H1 (cell line): ENCODE data around the gene SLC39A7. TPM values are rescaled to one million over a fixed set of nuclear protein-coding genes. Genes with fewer than 3 reads are reported as not detected.

Source experiments
- CTCF ChIA-PET: fragments of 300-600 bp; sonication (Branson Sonifier 250); formaldehyde crosslinking; loops from one replicate; lab custom pipeline; 2021; ENCODE audit not compliant: partially characterized antibody; lab: Charles Lee
- POLR2A ChIA-PET: fragments of 300-600 bp; sonication (Branson Sonifier 250); formaldehyde crosslinking; loops from one replicate; lab custom pipeline; 2021; ENCODE audit warnings: inconsistent platforms; ENCODE audit not compliant: partially characterized antibody; lab: Charles Lee
- DNase-seq, 2 experiments: peaks; one replicate each; pipeline versions ENCODE4 v3.0.0 to v3.0.0-alpha.2; 2010 to 2022; ENCODE audit warnings: low spot score in 2 of 2, low read depth in 1 of 2, mixed read lengths in 1 of 2
- FAIRE-seq: peaks from 2 replicates; lab custom pipeline; 2011; peaks lifted over from hg19 to GRCh38; lab: Jason Lieb, UNC
- H2AFZ ChIP-seq: 2 replicates; pipeline ENCODE4 v1.8.1; 2012; ENCODE audit warnings: low read length, inconsistent platforms
- H2AK5ac ChIP-seq: 2 replicates; pipeline ENCODE4 v1.6.1; 2013; ENCODE audit warnings: low read depth, low read length
- H2BK120ac ChIP-seq: replicated peaks from 2 replicates; pipeline ENCODE3; 2013; ENCODE audit warnings: low read depth, low read length, inconsistent platforms
- H2BK12ac ChIP-seq: 2 replicates; pipeline ENCODE4 v1.6.1; 2013; ENCODE audit warnings: low read depth, low read length
- H2BK15ac ChIP-seq: 2 replicates; pipeline ENCODE4 v1.6.1; 2013; ENCODE audit warnings: low read length
- H2BK20ac ChIP-seq: 2 replicates; pipeline ENCODE4 v1.6.1; 2013; ENCODE audit warnings: low read length
- H2BK5ac ChIP-seq: 2 replicates; pipeline ENCODE4 v1.6.1; 2013; ENCODE audit warnings: low read depth, low read length
- H3K14ac ChIP-seq: 2 replicates; pipeline ENCODE4 v1.6.1; 2013; ENCODE audit warnings: inconsistent platforms; ENCODE audit not compliant: insufficient read length
- H3K18ac ChIP-seq: 2 replicates; pipeline ENCODE4 v1.6.1; 2013; ENCODE audit warnings: low read length; ENCODE audit errors: extremely low read depth
- H3K23ac ChIP-seq: 2 replicates; pipeline ENCODE4 v1.6.1; 2013; ENCODE audit warnings: inconsistent platforms; ENCODE audit not compliant: insufficient read length
- H3K23me2 ChIP-seq: 2 replicates; pipeline ENCODE4 v1.6.1; 2013; ENCODE audit warnings: low read depth, low read length
- H3K27ac ChIP-seq: 2 replicates; pipeline ENCODE4 v1.6.1; 2011; ENCODE audit warnings: low read depth, low read length, inconsistent platforms
- H3K27me3 ChIP-seq, 4 experiments: replicated peaks in 1 of 4; 1 replicate in 1 of 4; 2 replicates in 3 of 4; pipeline versions ENCODE4 v1.6.1 to v1.8.1; 2011 to 2013; ENCODE audit warnings: low read length in 3 of 4, mild to moderate bottlenecking in 3 of 4, inconsistent platforms in 2 of 4, mixed read lengths in 2 of 4, moderate library complexity in 1 of 4; ENCODE audit not compliant: control insufficient read depth in 3 of 4, insufficient read depth in 3 of 4; ENCODE audit errors: extremely low read depth in 1 of 4
- H3K36me3 ChIP-seq, 4 experiments: 2 replicates each; pipeline versions ENCODE4 v1.6.1 to v1.8.1; 2011 to 2013; ENCODE audit warnings: mild to moderate bottlenecking in 4 of 4, low read length in 3 of 4, moderate library complexity in 2 of 4, control low read depth in 1 of 4, inconsistent platforms in 1 of 4; ENCODE audit not compliant: insufficient read depth in 4 of 4, control insufficient read depth in 2 of 4
- H3K4ac ChIP-seq: replicated peaks from 2 replicates; pipeline ENCODE3; 2013; ENCODE audit warnings: low read length, low read depth, mixed read lengths, inconsistent platforms; ENCODE audit not compliant: insufficient read length
- H3K4me1 ChIP-seq, 4 experiments: replicated peaks in 1 of 4; 1 replicate in 1 of 4; 2 replicates in 3 of 4; pipeline versions ENCODE4 v1.6.1 to v1.8.1; 2011 to 2013; ENCODE audit warnings: low read length in 3 of 4, inconsistent platforms in 2 of 4, mixed read lengths in 1 of 4; ENCODE audit not compliant: insufficient read depth in 4 of 4, control insufficient read depth in 3 of 4
- H3K4me2 ChIP-seq, 2 experiments: 2 replicates each; pipeline versions ENCODE4 v1.6.1 to v1.8.1; 2011 to 2013; ENCODE audit warnings: low read depth in 2 of 2, low read length in 2 of 2, control low read depth in 1 of 2, inconsistent platforms in 1 of 2, mild to moderate bottlenecking in 1 of 2; ENCODE audit not compliant: insufficient read depth in 1 of 2
- H3K4me3 ChIP-seq, 4 experiments: fragments of 200-600, 300-600 bp in 1 of 4; sonication (generic), shearing (Covaris generic), sonication (Bioruptor Twin) in 1 of 4; 2 replicates each; pipeline versions ENCODE4 v1.5.1 to v1.8.1; 2011 to 2016; ENCODE audit warnings: low read length in 4 of 4, low read depth in 3 of 4, control low read depth in 2 of 4, inconsistent platforms in 2 of 4, mild to moderate bottlenecking in 2 of 4, mixed read lengths in 1 of 4, moderate library complexity in 1 of 4; ENCODE audit not compliant: insufficient read depth in 2 of 4; ENCODE audit errors: extremely low read depth in 1 of 4
- H3K56ac ChIP-seq: replicated peaks from 2 replicates; pipeline ENCODE3; 2013; ENCODE audit warnings: low read depth, mild to moderate bottlenecking, mixed read lengths, low read length, inconsistent platforms; ENCODE audit not compliant: insufficient read length
- H3K79me1 ChIP-seq: 2 replicates; pipeline ENCODE4 v1.6.1; 2013; ENCODE audit warnings: low read depth, low read length, control low read depth
- H3K79me2 ChIP-seq, 2 experiments: 2 replicates each; pipeline versions ENCODE4 v1.6.1 to v1.8.1; 2012 to 2013; ENCODE audit warnings: low read length in 2 of 2, mild to moderate bottlenecking in 2 of 2, inconsistent platforms in 1 of 2; ENCODE audit not compliant: insufficient read depth in 2 of 2, control insufficient read depth in 1 of 2
- H3K9ac ChIP-seq, 4 experiments: replicated peaks in 1 of 4; 1 replicate in 1 of 4; 2 replicates in 3 of 4; pipeline versions ENCODE4 v1.6.1 to v1.8.1; 2011 to 2013; ENCODE audit warnings: low read depth in 3 of 4, low read length in 3 of 4, control low read depth in 2 of 4, mild to moderate bottlenecking in 2 of 4, moderate library complexity in 2 of 4, inconsistent platforms in 1 of 4; ENCODE audit errors: extremely low read depth in 1 of 4
- H3K9me3 ChIP-seq, 2 experiments: 2 replicates each; pipeline versions ENCODE4 v1.6.1 to v1.8.1; 2012 to 2013; ENCODE audit warnings: mild to moderate bottlenecking in 2 of 2, moderate library complexity in 2 of 2, control low read depth in 1 of 2, inconsistent platforms in 1 of 2, low read depth in 1 of 2, low read length in 1 of 2, mixed read lengths in 1 of 2; ENCODE audit not compliant: insufficient read depth in 2 of 2
- H4K20me1 ChIP-seq, 2 experiments: replicated peaks in 1 of 2; 2 replicates each; pipeline versions ENCODE3 to v1.8.1; 2011 to 2013; ENCODE audit warnings: inconsistent platforms in 2 of 2, low read length in 2 of 2, mild to moderate bottlenecking in 1 of 2; ENCODE audit not compliant: insufficient read depth in 2 of 2, control insufficient read depth in 1 of 2
- H4K5ac ChIP-seq: 2 replicates; pipeline ENCODE4 v1.6.1; 2013; ENCODE audit warnings: low read length, low read depth, mixed read lengths, inconsistent platforms; ENCODE audit not compliant: insufficient read length
- H4K8ac ChIP-seq: 2 replicates; pipeline ENCODE4 v1.8.0; 2013; ENCODE audit warnings: mild to moderate bottlenecking, moderate library complexity, low read length, inconsistent platforms; ENCODE audit not compliant: insufficient read depth; ENCODE audit errors: extremely low read depth
- H4K91ac ChIP-seq: replicated peaks from 2 replicates; pipeline ENCODE3; 2013; ENCODE audit warnings: low read length, mixed read lengths, inconsistent platforms; ENCODE audit not compliant: insufficient read length
- ASH2L ChIP-seq: fragments of 200-600, 300-600 bp; sonication (generic); IDR thresholded peaks from one replicate; pipeline ENCODE4 v1.7.1; 2017; ENCODE audit warnings: low read length
- CHD2 ChIP-seq: IDR thresholded peaks from 2 replicates; pipeline ENCODE4 v1.6.1; 2012; ENCODE audit warnings: low read length, improper control_type of control experiment
- CTBP2 ChIP-seq: IDR thresholded peaks from 2 replicates; pipeline ENCODE4 v1.7.0; 2011; ENCODE audit warnings: borderline replicate concordance, mild to moderate bottlenecking, moderate library complexity, mixed read lengths, low read length; ENCODE audit not compliant: insufficient read depth, insufficient read length
- KDM4A ChIP-seq: IDR thresholded peaks from one replicate; pipeline ENCODE4 v1.7.1; 2012; ENCODE audit warnings: low read depth, mild to moderate bottlenecking, moderate library complexity, low read length, inconsistent platforms; ENCODE audit not compliant: severe bottlenecking
- POLR2A ChIP-seq, 2 experiments: IDR thresholded peaks; 1 replicate in 1 of 2; 2 replicates in 1 of 2; pipeline ENCODE4 v1.6.1; 2011; ENCODE audit warnings: low read depth in 2 of 2, low read length in 2 of 2, mild to moderate bottlenecking in 2 of 2; ENCODE audit errors: control extremely low read depth in 1 of 2
- RBBP5 ChIP-seq: IDR thresholded peaks from 2 replicates; pipeline ENCODE4 v1.7.1; 2012; ENCODE audit warnings: low read depth, mild to moderate bottlenecking, inconsistent platforms, low read length, moderate library complexity, borderline replicate concordance
- RFX5 ChIP-seq: IDR thresholded peaks from 2 replicates; pipeline ENCODE4 v1.6.1; 2011; ENCODE audit warnings: low read depth, low read length, improper control_type of control experiment, borderline replicate concordance
- SIN3A ChIP-seq, 2 experiments: IDR thresholded peaks in 1 of 2; conservative IDR thresholded peaks in 1 of 2; 2 replicates each; pipeline ENCODE4 v1.6.1; 2011 to 2012; ENCODE audit warnings: low read length in 2 of 2, improper control_type of control experiment in 1 of 2, low read depth in 1 of 2, mild to moderate bottlenecking in 1 of 2
- SUZ12 ChIP-seq: fragments of 200-600 bp; sonication (generic); IDR thresholded peaks from 2 replicates; pipeline ENCODE4 v1.6.1; 2012; ENCODE audit warnings: mild to moderate bottlenecking, inconsistent platforms, low read length, moderate library complexity, mixed read lengths
- YY1 ChIP-seq: IDR thresholded peaks from 2 replicates; pipeline ENCODE4 v1.6.1; 2011; ENCODE audit warnings: low read depth, mild to moderate bottlenecking, low read length
- WGBS, 2 experiments: shearing (Covaris generic) in 1 of 2; methylation state at CpG; one replicate each; pipeline versions ENCODE4 v1.1.6 to v1.1.7; 2013 to 2015; ENCODE audit warnings: low lambda C conversion rate in 2 of 2, mixed read lengths in 2 of 2, inconsistent platforms in 1 of 2, low coverage in 1 of 2, missing lambda C conversion rate in 1 of 2; ENCODE audit not compliant: insufficient replicate concordance in 2 of 2, insufficient coverage in 1 of 2, insufficient read length in 1 of 2; ENCODE audit errors: extremely low coverage in 1 of 2, missing lambda C conversion rate in 1 of 2; 5-methylcytosine and 5-hydroxymethylcytosine counted together
- polyA plus RNA-seq, 7 experiments: library from polyadenylated mRNA; depleted of rRNA in 3 of 7; stranded (reverse) in 5 of 7; unstranded in 2 of 7; fragments of >200 nt in 5 of 7; fragments of 200-250 nt in 2 of 7; gene quantifications; 1 replicate in 5 of 7; 2 replicates in 1 of 7; 4 replicates in 1 of 7; pipeline versions ENCODE4 v1.2.1 to v1.2.3, GENCODE V29; 2011 to 2013; ENCODE audit warnings: missing spikeins in 2 of 7, mixed read lengths in 2 of 7
- total RNA-seq: library from RNA; stranded (reverse); fragmentation: NEBNext Ultra II Directional; extraction: Animal tissue kit (Norgen Biotek cat#: 25700); gene quantifications from 2 replicates; pipeline ENCODE4 v1.2.1, GENCODE V29; 2021

Gene SLC39A7
- total and polyA plus RNA-seq, 2 of the 8 experiments (the other 6 are each of a cell fraction or from before 2014, with no cell fraction given) = 63.3 to 123 TPM

- Histone ChIP-seq H4K5ac (no peak overlapping the region), H3K4me1 (peaks cover 0 to 13% (median 4%) of the 10 kb centered on the region in 4 experiments; a peak in 6 of 7 replicates), H3K4me3 (peak overlapping the region; percentile 50 to 72 (median 66)), H3K14ac (no peak overlapping the region), H2BK15ac (peak overlapping the region; percentile 97; the same call in 1 of the 2 replicates), H2BK12ac (no peak overlapping the region), H3K79me1 (no peaks in the 10 kb centered on the region; the same call in 1 of the 2 replicates), H3K4me2 (peak overlapping the region; percentile 83 to 95), H3K9me3 (no peaks in the 10 kb centered on the region), H2AFZ (no peak overlapping the region; the same call in 1 of the 2 replicates), H3K23ac (no peak overlapping the region), H3K27me3 (peaks cover 32 to 71% (median 67%) of the 10 kb centered on the region in 4 experiments), H3K23me2 (peaks cover 14% of the 10 kb centered on the region; the same call in 1 of the 2 replicates), H3K56ac (no peak overlapping the region), H3K18ac (peak overlapping the region; percentile 89; the same call in 1 of the 2 replicates), H4K8ac (no peak overlapping the region), H4K20me1 (peaks cover 2 to 16% of the 10 kb centered on the region in 2 experiments), H2BK120ac (no peak overlapping the region), H2BK20ac (no peak overlapping the region), H4K91ac (no peak overlapping the region), H3K79me2 (no peaks in the 10 kb centered on the region), H3K4ac (no peak overlapping the region), H2AK5ac (no peak overlapping the region), H3K36me3 (peaks cover 2 to 7% (median 4%) of the 10 kb centered on the region in 4 experiments; a peak in 3 of 8 replicates), H2BK5ac (no peak overlapping the region), H3K9ac (peak overlapping the region in 3 of 4 experiments; percentile 10 to 66 (median 13); a peak in 3 of 7 replicates), H3K27ac (no peak overlapping the region)
- 4% methylated on average over 40 of the region's 43 CpGs; no CpG with 5 or more reads in 1 of the 2 experiments for WGBS, 2 experiments
- FAIRE-seq (no peak), DNase-seq (peak in 1 of 2 experiments; percentile 79)
- ChIA-PET CTCF (interaction anchor here (0.5 to 6.3 kb wide), 3 partner anchors 35 to 369 kb away, joined by 3 to 60 read pairs (median 3); no protein-coding TSS in a partner anchor), POLR2A (interaction anchor here (0.8 to 2.3 kb wide), 7 partner anchors 9 to 242 kb away, joined by 3 to 13 read pairs (median 5); partner anchors contain the start of genes HSD17B8, RPS18 and VPS52)
- peak; percentile 67; the same call in 1 of the 2 replicates for TF ChIP-seq SUZ12
- peak in 1 of 2 experiments; percentile 62; a peak in 1 of 3 replicates for TF ChIP-seq POLR2A (IDR thresholded peaks at IDR 0.05; ENCODE audit: control extremely low read depth in 1 of 2, low read depth in 2 of 2, low read length in 2 of 2)
- 0 out of 4 replicates have a peak, but pooled peaks of 1 of the 2 experiments have one; percentile 12 for TF ChIP-seq SIN3A (conservative IDR thresholded peaks at IDR 0.05 in 1 of 2, IDR thresholded peaks at IDR 0.05 in 1 of 2; ENCODE audit: low read depth in 1 of 2, low read length in 2 of 2)
- TF ChIP-seq CTBP2 = peak; percentile 91
- no peak for TF ChIP-seq RFX5
- peak; percentile 60 for TF ChIP-seq ASH2L
- no peak for TF ChIP-seq CHD2
- TF ChIP-seq RBBP5 = peak; percentile 37; the same call in 1 of the 2 replicates
- 0 out of 2 replicates have a peak, but pooled peaks have one; percentile 9 for TF ChIP-seq YY1
- peak; percentile 86 for TF ChIP-seq KDM4A
Measured at GRCh38 chr6:33213166-33213988, 12.7 kb downstream of the SLC39A7 start.
